Suppressor macrophage (primary cell): ENCODE results near the gene HSPA12B.

ENCODE experiments used
- DNase-seq, 4 experiments: peaks; one replicate each; pipeline ENCODE4 v3.0.0-alpha.2; 2020 to 2022

The HSPA12B gene

DNA sequence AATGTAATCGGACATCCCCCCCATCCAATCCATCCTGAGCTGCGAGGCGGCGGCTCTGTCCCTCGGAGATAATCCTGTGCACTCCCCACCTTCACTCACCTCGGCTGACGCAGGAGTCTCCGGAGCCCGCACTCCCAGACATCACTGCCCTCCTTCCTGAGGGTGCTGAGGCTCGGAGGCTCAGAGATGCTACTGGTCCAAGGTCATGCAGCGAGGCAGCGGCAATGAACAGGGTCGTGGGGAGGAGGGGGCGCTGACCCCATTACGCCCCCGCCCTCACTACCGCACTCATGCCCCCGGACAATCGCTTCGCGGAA, 34.6 kb downstream of the HSPA12B start:
- DNase-seq = no peak

- DNase-seq = peak; percentile 98 to 99 (median 99)
Measured at GRCh38 chr20:3767427-3768341, 35.2 kb downstream of the HSPA12B start, which contains the start of gene ADISSP. Gene ADISSP (minus strand): TSS chr20:3767753. CDS start chr20:3760100, 7,653 bp downstream.

- peak; percentile 43 to 78 (median 66) for DNase-seq
Measured at GRCh38 chr20:3768342-3769130, 36.1 kb downstream of the HSPA12B start.

GRCh38 chr20:3771552-3772058, 39.1 kb downstream of the HSPA12B start:
- no peak for DNase-seq

DNA sequence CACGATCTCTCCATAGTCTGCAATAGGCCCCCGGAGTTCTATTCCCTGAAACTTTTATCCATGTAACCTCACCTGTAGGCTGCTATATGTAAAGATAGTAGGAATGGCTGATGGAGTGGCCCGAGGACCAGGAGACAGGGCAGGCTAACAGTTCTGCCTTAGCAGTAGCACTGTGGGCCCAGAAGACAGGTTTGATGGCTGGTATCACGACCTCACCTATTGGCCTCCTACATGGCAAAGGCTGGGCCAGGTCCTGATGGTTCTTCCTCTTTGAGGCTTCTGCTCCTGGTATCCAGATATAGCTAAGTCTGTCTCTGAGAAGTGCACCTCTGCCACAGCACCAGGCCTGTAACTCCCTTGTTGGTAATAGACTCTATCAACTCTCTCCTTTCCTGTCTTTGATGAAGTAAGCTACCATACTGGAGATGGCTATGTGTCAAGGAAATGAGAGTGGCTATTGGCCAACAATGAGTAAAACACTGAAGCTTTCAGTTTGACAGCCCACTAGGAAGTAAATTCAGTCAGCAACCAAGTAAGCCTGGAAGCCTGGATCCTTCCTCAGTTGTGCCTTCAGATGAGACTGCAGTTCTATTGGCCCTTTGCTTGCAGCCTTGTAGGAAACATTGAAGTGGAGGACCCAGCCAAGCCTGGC, 43.1 kb downstream of the HSPA12B start:
- peak in 2 of 4 experiments; percentile 22 to 28 for DNase-seq

- DNase-seq = no peak
Measured at GRCh38 chr20:3777381-3777715, 44.9 kb downstream of the HSPA12B start.

DNA sequence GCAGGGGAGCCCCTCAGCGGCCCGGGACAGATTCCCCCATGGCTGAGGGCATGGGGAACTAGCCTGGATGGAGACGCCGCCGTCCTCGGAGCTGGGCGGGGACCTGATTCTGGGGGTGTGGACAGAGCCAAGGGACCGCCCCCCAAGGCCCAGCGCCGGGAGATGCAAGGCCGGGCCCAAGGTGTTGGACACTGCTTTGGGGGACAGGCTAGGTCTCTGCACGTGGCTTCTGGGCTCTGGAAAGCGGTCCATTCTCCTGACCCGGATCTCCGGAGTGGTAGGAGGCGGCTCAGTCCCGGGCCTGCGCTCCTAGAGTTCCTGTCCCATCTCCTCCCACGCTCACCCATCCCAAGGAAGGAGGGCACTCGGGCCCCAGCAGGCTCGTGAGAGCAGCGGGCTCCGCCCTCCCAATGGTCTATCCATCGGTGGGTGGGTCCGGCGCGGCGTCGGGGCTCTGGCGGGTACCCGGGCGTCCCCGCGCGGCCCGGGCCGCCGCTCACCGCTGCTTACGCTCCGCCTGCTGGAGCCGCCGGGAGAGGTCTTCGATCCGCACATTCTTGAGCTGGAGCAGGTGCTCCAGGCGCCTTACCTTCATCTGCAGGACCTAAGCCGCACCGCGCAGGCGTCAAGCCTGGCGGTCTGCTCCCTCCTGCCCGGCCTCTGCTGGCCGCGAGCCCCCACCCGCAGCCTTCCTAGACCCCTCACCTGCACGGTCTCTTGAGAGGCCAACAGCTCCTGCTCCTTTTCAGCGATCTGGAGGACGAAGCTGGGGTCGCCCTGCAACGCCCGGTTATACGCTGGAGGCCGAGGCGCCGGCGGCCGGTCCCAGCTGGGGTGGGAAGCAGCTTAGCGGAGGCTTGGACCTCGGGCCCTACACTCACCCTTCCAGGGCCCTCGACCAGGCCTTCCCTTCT, 45.5 kb downstream of the HSPA12B start:
- DNase-seq = peak; percentile 52 to 82 (median 69)

DNA sequence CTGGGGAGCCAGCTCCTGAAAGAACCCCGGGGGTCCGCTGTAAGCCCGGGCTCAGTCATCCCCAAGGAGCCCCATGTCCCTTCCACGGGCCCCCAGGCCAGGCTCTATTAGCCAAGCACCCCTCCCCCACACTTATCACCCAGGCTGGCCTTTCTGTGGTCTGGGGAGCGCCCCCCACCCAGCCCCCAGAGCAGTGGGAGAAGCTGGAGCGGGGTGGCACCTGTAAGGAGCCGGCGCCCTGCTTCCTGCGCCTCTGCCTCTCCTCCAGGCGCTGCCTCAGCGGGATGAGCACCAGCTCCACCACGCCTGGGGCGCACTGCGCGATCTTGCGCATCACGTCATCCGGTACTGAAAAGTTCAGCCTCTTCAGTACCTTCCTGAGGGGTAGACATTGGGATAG, 46.5 kb downstream of the HSPA12B start:
- no peak for DNase-seq

- DNase-seq = peak; percentile 86 to 95 (median 92)
Measured at GRCh38 chr20:3781153-3781910, 48.8 kb downstream of the HSPA12B start, which contains the start of gene SPEF1. Gene SPEF1 (minus strand): TSS chr20:3781448. CDS start chr20:3781287, 161 bp downstream.

GRCh38 chr20:3782597-3782996, 50.1 kb downstream of the HSPA12B start:
- DNase-seq = no peak

- no peak for DNase-seq
Measured at GRCh38 chr20:3783068-3783489, 50.6 kb downstream of the HSPA12B start.

DNA sequence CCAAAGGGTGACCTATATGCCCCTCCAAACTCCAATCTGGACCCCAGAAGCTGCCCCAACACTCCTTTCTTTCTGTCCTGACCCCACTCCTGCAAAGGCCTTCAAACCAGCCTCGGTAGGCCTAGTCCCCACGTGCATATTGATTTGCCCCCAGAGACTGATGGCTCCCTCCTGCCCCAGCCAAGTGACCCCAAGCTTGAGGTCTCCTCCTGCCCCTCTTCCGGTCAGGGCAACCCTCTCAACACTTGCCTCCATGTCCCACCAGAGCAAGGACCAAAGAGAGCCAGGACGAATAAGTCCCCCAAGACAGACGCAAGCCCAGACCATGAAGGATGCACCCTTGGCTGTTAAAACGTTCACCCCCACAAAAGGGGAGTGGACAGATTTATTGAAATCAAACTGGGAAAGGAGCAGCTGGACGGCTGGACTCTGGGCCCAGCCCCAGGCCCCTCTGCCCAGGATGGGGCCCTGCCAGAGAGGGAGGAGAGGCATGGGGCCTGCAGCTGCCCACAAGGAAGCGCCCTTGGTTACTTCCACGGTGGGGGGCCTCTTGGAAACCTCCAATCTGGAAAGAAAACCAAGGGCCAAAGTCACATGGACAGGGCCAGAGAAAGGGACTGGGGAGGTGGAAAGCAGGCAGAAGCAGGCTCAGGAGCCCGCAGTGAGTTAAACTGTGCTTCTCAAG, 51.2 kb downstream of the HSPA12B start:
- no peak for DNase-seq

DNA sequence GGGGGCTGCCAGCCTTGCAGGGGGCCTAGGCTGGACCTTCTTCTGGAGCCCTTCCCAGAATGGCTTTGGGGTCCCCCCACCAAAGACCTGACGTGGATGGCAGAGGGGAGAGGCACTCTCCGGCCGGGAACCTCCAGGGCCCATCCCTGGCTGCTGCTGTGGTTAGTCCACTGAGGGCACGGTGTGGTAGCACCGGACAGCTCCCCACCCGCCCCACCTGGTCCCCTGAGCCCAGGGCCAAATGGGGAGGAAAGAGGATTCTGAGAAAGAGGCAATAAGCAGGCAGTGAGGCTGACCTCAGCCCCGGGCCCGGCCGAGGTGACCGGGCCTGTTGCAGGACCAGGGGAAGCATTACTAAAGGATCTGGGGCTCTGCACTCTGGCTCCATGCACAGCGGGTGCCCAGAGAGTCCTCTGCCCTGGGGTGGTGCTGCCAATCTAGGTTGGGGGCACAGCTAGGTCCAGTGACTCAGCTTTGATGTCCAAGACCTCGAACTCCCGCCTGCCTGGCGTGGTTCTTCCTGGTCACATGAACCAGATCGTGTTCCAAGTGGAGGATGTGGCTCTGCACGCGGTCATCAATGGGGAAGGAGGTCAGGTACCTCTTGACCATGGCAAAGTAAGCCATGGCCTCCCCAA, 51.9 kb downstream of the HSPA12B start:
- no peak for DNase-seq

DNA sequence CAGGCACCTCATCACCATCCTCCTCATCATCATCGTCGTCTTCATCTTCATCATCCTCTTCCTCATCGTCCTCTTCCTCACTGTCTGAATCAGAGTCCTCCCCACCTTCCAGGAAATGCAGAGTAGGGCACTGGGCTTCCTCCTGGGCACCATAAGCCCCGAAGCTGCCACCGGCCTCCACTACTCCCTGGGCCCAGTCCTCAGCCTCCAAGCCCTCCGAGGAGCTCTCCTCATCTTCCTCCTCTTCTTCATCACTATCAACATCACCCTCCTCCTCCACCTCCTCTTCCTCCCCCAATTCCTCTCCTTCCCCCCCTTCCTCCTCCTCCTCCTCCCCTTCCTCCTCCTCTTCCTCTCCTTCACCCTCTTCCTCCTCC, 52.4 kb downstream of the HSPA12B start:
- DNase-seq = no peak

DNA sequence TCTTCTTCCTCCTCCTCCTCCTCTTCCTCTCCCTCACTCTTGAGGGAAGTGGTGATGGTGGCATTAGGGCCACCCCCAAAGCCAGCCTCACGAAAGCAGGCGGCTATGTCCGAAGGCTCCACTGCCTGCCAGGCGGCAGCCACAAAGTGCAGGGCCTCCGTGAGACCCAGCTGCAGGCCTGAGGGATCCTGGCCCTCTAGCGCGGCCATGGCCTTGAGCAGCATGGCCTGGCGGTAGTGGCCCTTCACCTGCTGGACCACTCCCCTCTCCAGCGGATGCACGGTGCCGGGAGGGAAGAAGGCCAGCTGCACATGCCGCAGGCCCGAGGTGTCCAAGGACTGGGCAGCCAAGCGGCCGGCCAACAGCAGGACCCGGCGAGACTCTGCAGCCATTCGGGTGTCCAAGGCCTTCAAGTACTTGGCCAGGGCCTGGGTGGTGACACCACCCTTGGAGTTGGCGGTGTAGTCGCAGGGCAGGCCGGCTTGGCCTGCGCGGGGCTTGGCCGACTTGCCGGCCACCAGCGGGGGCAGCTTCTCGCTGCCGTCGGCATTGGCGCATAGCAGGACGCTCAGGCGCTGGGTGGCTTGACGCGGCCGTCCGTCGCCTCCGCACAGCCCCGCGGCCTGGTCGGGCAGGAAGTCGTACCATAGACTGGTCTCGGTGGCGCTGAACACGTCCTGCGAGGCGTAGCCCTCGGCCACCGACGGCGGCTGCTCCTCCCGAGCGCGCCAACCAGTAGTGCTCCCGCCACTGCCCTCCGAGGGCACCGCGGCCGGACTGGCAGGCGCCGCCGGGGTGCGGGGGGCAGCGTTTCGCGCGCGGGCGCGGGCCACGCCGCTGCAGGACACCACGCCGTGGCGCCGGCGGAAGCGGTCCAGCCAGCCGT, 53.0 kb downstream of the HSPA12B start:
- no peak for DNase-seq

- peak; percentile 59 to 78 (median 66) for DNase-seq
Measured at GRCh38 chr20:3786126-3786484, 53.6 kb downstream of the HSPA12B start.

DNA sequence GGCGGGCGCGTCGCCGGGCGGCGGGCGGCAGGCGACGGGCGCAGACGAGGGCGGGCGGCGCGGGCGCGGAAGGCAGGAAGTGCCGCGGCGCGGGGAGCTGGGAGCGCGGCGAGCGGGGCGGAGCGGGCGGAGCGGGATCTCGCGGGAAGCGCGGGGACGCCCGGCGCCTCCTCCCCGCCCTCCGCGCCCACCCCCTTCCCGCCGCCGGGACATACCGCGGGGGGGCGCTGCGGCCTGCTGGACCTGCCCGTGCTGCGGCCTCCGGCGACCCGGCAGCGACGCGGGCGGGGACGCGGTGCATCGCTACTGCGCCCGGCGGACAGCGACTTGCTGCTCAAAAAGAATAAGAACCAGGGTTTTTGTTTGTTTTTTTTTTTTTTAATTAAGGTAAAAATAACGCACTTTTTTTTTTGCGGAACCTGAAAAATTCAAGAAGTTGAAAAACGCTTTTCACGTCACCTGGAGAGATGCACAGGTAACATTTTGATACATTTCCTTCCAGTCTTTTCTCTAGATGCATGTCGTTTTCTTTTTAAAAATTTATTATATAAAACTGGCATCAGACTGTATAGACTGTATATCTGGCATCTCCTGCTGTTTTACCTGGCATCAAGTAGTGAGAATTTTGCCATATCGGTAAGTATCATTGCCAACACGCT, 54.3 kb downstream of the HSPA12B start, which contains the start of gene CENPB:
TSS of gene CENPB (minus strand) at position 76 of the 659 bp plus-strand sequence. CDS start 257 bp downstream, outside the sequence.
- peak; percentile 93 to 98 (median 96) for DNase-seq
